Body of pancreas (tissue), 4 donors: ENCODE measurements around the gene FOXP1. TPM values are rescaled to one million over a fixed set of nuclear protein-coding genes. Genes with fewer than 3 reads are reported as not detected.

Experiments used
- ATAC-seq: fragments of 150-250 bp; one replicate; pipeline ENCODE4 v1.9.1; 2016
- DNase-seq, 4 donors: peaks; one replicate each; pipeline ENCODE4 v3.0.0-alpha.2; 2019
- H3K27ac ChIP-seq, 4 donors: fragments of 200-600 bp; sonication (generic); 1 replicate in 3 of 4; 2 replicates in 1 of 4; pipeline versions ENCODE4 v1.5.1 to v1.6.1; 2016 to 2019; ENCODE audit warnings: mild to moderate bottlenecking in 1 of 4, mixed read lengths in 1 of 4, moderate library complexity in 1 of 4
- H3K27me3 ChIP-seq, 2 donors: fragments of 200-600 bp; sonication (generic); one replicate each; pipeline ENCODE4 v1.6.0; 2016; ENCODE audit warnings: mild to moderate bottlenecking in 1 of 2
- H3K36me3 ChIP-seq, 2 donors: fragments of 200-600 bp; sonication (generic); replicated peaks in 1 of 2; 2 replicates each; pipeline ENCODE4 v1.5.1; 2016; ENCODE audit warnings: low read depth in 2 of 2; ENCODE audit not compliant: insufficient read depth in 1 of 2
- H3K4me1 ChIP-seq: fragments of 200-600 bp; sonication (generic); one replicate; pipeline ENCODE4 v1.6.0; 2016
- H3K4me3 ChIP-seq, 2 donors: fragments of 200-600 bp; sonication (generic); 1 replicate in 1 of 2; 2 replicates in 1 of 2; pipeline ENCODE4 v1.5.1; 2016 to 2019
- H3K9me3 ChIP-seq, 3 donors: fragments of 200-600 bp; sonication (generic); 1 replicate in 2 of 3; 2 replicates in 1 of 3; pipeline ENCODE4 v1.5.1; 2016
- POLR2A ChIP-seq, 3 donors: fragments of 450-650 bp; IDR thresholded peaks; one replicate each; pipeline ENCODE4 v1.6.1; 2016; ENCODE audit warnings: antibody characterized with exemption in 3 of 3, mild to moderate bottlenecking in 2 of 3
- WGBS, 2 donors: methylation state at CpG; one replicate each; pipeline ENCODE4 v1.1.5; 2017; 5-methylcytosine and 5-hydroxymethylcytosine counted together
- intact Hi-C: fragments of 100-400 bp; cut with DNase I; formaldehyde crosslinking; loops from one replicate; pipeline ENCODE4 v1.15.1; 2023
- total RNA-seq, 2 donors: library from RNA; depleted of rRNA; stranded (reverse); fragments of >200 nt; gene quantifications; one replicate each; pipeline ENCODE4 v1.1.0, GENCODE V29; 2016
- TF ChIP-seq, protein P1 (sequence below), 7 experiments: fragments of 450-650 bp in 4 of 7; fragments of 200-600 bp in 3 of 7; sonication (generic) in 3 of 7; IDR thresholded peaks; one replicate each; pipeline ENCODE4 v1.5.1; 2016 to 2019; ENCODE audit warnings: antibody characterized with exemption in 7 of 7

The FOXP1 gene
- total RNA-seq, 2 donors from 2014 or later, result 85.7 to 86.1 TPM

DNA sequence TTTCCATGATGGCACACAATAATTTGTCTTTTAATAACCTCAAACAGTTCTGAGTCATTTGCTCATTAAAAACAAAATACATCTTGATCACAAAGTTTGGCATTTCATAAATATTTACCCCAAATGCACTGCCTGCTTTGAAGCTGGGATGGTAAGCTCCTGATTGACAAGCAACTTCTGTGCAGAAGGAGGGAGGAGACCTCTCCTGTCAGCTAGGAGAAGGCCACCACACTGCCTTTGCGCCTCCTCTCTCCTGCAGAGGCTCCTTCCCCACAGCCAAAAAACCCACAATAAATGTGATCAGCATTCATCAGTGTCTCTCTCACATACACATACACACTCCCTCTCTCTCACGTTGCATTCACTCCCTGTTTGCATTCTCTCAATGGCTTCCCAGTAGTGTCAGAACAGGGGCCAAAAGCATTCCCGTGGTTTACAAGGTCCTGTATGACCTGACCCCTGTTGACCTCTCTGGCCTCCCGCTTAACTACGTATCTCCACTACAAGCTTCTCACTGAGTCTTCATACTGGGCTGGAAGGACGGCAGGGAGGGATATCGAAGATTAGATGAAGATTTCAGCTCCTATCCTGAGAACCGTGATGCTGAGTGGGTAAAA is 216.4 kb downstream of the FOXP1 start:
- DNase-seq (no peak), ATAC-seq (no peak)
- no peak overlapping the region for H3K27ac ChIP-seq
- H3K4me3 ChIP-seq, result no peak overlapping the region
- no peak for TF ChIP-seq POLR2A (IDR thresholded peaks at IDR 0.05)
- TF ChIP-seq, protein P1, sequence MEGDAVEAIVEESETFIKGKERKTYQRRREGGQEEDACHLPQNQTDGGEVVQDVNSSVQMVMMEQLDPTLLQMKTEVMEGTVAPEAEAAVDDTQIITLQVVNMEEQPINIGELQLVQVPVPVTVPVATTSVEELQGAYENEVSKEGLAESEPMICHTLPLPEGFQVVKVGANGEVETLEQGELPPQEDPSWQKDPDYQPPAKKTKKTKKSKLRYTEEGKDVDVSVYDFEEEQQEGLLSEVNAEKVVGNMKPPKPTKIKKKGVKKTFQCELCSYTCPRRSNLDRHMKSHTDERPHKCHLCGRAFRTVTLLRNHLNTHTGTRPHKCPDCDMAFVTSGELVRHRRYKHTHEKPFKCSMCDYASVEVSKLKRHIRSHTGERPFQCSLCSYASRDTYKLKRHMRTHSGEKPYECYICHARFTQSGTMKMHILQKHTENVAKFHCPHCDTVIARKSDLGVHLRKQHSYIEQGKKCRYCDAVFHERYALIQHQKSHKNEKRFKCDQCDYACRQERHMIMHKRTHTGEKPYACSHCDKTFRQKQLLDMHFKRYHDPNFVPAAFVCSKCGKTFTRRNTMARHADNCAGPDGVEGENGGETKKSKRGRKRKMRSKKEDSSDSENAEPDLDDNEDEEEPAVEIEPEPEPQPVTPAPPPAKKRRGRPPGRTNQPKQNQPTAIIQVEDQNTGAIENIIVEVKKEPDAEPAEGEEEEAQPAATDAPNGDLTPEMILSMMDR (IDR thresholded peaks at IDR 0.05), result no peak
- H3K36me3 ChIP-seq, result no peaks in the 10 kb centered on the region
- intact Hi-C loops, result no loop called here
- no peaks in the 10 kb centered on the region for H3K27me3 ChIP-seq
- H3K9me3 ChIP-seq, result no peaks in the 10 kb centered on the region
- WGBS, 2 donors, result 82 to 83% methylated on average over 8 of the region's 8 CpGs
- peaks cover 11% of the 10 kb centered on the region for H3K4me1 ChIP-seq

DNA sequence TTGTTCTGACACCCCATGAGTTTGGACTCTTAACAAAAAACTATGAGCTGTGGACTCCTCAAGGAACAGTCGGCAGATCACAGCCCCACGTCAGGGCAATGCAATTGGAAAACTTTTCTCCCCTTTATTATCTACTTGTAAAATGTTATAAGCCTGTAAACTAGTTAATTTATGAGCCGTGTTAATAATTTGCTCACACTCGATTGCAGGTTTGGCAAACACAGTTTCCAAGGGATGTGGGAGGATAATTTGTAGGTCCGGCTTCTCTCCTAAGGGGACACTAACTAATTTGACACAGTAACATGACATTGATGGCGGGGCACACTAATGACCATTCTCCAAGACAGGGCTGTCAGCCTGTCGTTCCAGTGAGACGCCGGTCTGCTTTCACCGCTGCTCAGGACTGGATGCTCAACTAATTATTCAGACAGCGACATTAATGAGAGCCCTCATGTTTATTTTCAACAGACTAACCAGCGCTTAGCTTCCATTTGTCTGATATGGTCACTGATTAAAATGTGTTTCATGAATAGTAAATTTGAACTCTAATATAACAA is 222.1 kb downstream of the FOXP1 start:
- H3K9me3 ChIP-seq, result no peaks in the 10 kb centered on the region
- intact Hi-C loops, result no loop called here
- no peak overlapping the region for H3K4me3 ChIP-seq
- no peaks in the 10 kb centered on the region for H3K27me3 ChIP-seq
- WGBS, 2 donors, result 55 to 72% methylated on average over 12 of the region's 12 CpGs
- no peak for DNase-seq
- no peaks in the 10 kb centered on the region for H3K36me3 ChIP-seq
- TF ChIP-seq, protein P1 (IDR thresholded peaks at IDR 0.05), result no peak
- TF ChIP-seq POLR2A (IDR thresholded peaks at IDR 0.05), result no peak
- no peak for ATAC-seq
- H3K4me1 ChIP-seq, result no peaks in the 10 kb centered on the region
- H3K27ac ChIP-seq, result no peak overlapping the region

DNA sequence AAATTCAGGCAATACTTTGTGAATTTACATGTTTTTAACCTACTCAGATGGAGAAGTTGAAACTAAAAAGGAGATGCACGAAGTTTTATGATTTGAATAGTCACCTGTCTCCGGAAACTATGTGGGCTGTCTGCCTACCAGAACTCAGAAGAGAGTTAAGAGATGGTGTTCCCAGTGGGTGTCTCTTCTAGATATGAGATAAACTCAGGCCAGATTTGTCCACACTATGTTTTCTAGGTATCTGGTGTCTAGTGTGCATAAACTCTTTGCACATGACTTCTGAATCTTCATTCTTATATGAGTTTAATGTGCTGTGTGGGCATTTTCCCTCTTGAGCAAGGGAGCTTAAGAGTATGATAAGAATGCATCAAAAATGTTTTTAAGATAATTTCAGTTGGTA is 222.8 kb downstream of the FOXP1 start:
- H3K27ac ChIP-seq, result no peak overlapping the region
- no peaks in the 10 kb centered on the region for H3K36me3 ChIP-seq
- H3K27me3 ChIP-seq, result no peaks in the 10 kb centered on the region
- TF ChIP-seq, protein P1 (IDR thresholded peaks at IDR 0.05), result no peak
- TF ChIP-seq POLR2A (IDR thresholded peaks at IDR 0.05), result no peak
- H3K4me3 ChIP-seq, result no peak overlapping the region
- ATAC-seq (no peak), DNase-seq (no peak)
- H3K4me1 ChIP-seq, result no peaks in the 10 kb centered on the region
- H3K9me3 ChIP-seq, result no peaks in the 10 kb centered on the region
- WGBS, 2 donors, result 76 to 95% methylated on average over 2 of the region's 2 CpGs
- intact Hi-C loops, result no loop called here

DNA sequence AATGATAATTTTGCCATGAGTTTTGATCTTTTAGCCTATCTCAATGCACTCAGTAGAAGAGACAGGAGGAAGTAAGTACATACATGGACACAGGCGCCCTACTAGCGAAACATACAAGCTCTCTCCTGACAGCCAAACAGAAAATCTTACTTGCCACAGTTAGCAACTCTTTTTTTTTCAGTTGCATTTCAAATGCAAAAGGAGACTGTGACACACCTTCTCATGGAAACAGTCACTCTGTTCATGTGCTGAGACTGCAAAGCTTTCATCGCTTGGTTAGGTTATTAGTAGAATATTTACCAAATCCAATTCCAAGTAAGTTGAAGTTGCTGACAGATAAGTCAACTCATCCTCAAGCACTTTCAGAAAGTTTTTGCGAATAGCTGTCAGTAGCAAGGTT is 223.3 kb downstream of the FOXP1 start:
- Histone ChIP-seq H3K27me3 (no peaks in the 10 kb centered on the region), H3K4me3 (no peak overlapping the region), H3K36me3 (no peaks in the 10 kb centered on the region), H3K9me3 (no peaks in the 10 kb centered on the region), H3K4me1 (no peaks in the 10 kb centered on the region), H3K27ac (no peak overlapping the region)
- DNase-seq (no peak), ATAC-seq (no peak)
- intact Hi-C loops, result no loop called here
- no peak for TF ChIP-seq POLR2A (IDR thresholded peaks at IDR 0.05)
- TF ChIP-seq, protein P1 (IDR thresholded peaks at IDR 0.05), result no peak
- 93 to 97% methylated on average over 4 of the region's 4 CpGs for WGBS, 2 donors

DNA sequence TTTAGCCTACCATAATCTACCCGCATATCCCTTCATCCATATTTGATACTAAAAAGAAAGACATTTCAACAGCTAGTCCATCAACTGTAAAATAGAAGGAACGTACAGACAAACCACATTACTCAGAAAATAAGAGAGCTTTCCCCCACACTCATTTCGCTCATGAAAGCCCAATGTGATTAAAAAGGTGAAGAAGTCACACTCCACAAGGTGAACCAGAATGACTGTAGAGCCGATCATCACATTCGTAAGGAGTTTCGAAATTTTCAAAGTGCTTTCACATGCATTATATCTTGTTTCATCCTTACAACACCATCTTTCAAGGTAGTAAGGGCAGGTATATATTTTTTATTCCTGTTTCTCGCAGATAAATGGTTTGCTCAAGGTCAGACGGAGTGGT is 225.3 kb downstream of the FOXP1 start:
- 86 to 91% methylated on average over 8 of the region's 8 CpGs for WGBS, 2 donors
- DNase-seq, result no peak
- no peaks in the 10 kb centered on the region for H3K4me1 ChIP-seq
- intact Hi-C loops, result no loop called here
- TF ChIP-seq, protein P1 (IDR thresholded peaks at IDR 0.05), result no peak
- no peak for TF ChIP-seq POLR2A (IDR thresholded peaks at IDR 0.05)
- H3K9me3 ChIP-seq, result no peaks in the 10 kb centered on the region
- no peak overlapping the region for H3K4me3 ChIP-seq
- no peaks in the 10 kb centered on the region for H3K27me3 ChIP-seq
- no peak overlapping the region for H3K27ac ChIP-seq
- no peaks in the 10 kb centered on the region for H3K36me3 ChIP-seq
- ATAC-seq, result no peak
